ENCODE results near the gene CCDC8. TPM values are rescaled to one million over a fixed set of nuclear protein-coding genes. Genes with fewer than 3 reads are reported as not detected.
A peak's percentile ranks its signal among the peaks of the same experiment; 100 is the strongest.

The CCDC8 gene
- polyA plus RNA-seq, 1 experiment = 9.2 TPM

DNA sequence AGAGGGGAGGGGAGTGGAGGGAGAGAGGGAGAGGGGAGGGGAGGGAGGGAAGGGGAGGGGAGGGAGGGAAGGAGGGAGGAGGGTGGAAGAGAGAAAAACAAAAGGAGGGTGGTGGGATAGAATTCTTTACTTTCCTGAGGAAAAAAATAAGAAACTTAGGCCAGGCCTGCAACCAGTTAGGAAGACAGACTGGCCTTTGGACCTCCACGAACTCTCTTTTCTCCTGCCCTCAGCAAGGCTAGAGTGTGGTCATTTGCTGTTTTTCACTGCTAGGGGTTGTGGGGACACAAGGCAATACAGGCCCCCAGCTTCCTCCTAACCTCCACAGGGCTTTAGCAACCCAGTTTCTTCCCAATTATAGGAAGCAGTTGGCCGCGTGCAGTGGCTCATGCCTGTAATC lies 4.2 kb downstream of the CCDC8 start:
- ChIA-PET CTCF (no interaction called here), POLR2A (interaction anchor here (0.9 kb wide), 1 partner anchor 192 kb away, joined by 3 read pairs; the partner anchor contains the start of gene CALM3)
- Histone ChIP-seq H3K9me3 (ENCODE audit: control insufficient read depth, insufficient read depth, low read length) (peaks cover 8% of the 10 kb centered on the region; the same call in 1 of the 2 replicates), H3K4me3 (ENCODE audit: low read depth, low read length) (no peak overlapping the region), H3K27me3 (ENCODE audit: control insufficient read depth, insufficient read depth, low read length) (peaks cover 3% of the 10 kb centered on the region), H3K27ac (ENCODE audit: low read depth, low read length) (no peak overlapping the region)
- no peak for DNase-seq (ENCODE audit: low read depth, low spot score)
- TF ChIP-seq, protein P1, sequence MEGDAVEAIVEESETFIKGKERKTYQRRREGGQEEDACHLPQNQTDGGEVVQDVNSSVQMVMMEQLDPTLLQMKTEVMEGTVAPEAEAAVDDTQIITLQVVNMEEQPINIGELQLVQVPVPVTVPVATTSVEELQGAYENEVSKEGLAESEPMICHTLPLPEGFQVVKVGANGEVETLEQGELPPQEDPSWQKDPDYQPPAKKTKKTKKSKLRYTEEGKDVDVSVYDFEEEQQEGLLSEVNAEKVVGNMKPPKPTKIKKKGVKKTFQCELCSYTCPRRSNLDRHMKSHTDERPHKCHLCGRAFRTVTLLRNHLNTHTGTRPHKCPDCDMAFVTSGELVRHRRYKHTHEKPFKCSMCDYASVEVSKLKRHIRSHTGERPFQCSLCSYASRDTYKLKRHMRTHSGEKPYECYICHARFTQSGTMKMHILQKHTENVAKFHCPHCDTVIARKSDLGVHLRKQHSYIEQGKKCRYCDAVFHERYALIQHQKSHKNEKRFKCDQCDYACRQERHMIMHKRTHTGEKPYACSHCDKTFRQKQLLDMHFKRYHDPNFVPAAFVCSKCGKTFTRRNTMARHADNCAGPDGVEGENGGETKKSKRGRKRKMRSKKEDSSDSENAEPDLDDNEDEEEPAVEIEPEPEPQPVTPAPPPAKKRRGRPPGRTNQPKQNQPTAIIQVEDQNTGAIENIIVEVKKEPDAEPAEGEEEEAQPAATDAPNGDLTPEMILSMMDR (IDR thresholded peaks at IDR 0.05; ENCODE audit: low read depth, low read length) = no peak

DNA sequence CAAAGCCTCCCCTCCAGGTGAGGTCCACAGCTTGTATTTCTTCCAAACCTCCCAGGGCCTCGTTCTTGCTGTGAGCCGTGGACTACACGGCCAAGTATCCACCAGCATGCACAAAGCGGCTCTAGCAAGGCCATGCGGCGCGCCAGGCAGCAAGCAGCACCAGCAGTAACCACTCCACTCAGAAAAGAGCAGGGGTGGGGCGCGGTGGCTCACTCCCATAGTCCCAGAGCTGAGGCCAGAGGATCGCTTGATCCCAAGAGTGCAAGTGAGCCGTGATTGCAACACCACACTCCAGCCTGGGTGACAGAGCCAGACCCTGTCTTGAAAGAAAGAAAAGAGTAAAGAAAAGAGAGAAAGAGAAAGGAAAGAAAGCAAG lies 4.7 kb downstream of the CCDC8 start:
- H3K9me3 ChIP-seq (ENCODE audit: control insufficient read depth, insufficient read depth, low read length) = peaks cover 3% of the 10 kb centered on the region; the same call in 1 of the 2 replicates
- DNase-seq (ENCODE audit: low read depth, low spot score) = no peak
- CTCF ChIA-PET = interaction anchor here (0.6 kb wide), 1 partner anchor 57 kb away, joined by 3 read pairs; no protein-coding TSS in a partner anchor
- H3K4me3 ChIP-seq (ENCODE audit: low read depth, low read length) = 0 out of 2 replicates have a peak overlapping the region, but pooled peaks have one; percentile 20
- TF ChIP-seq, protein P1 (IDR thresholded peaks at IDR 0.05; ENCODE audit: low read depth, low read length) = no peak
- H3K27ac ChIP-seq (ENCODE audit: low read depth, low read length) = no peak overlapping the region
- H3K27me3 ChIP-seq (ENCODE audit: control insufficient read depth, insufficient read depth, low read length) = peaks cover 3% of the 10 kb centered on the region
- POLR2A ChIA-PET = interaction anchor here (0.7 to 0.9 kb wide), 2 partner anchors 13 to 193 kb away, joined by 3 to 6 read pairs; partner anchors contain the start of gene CALM3

DNA sequence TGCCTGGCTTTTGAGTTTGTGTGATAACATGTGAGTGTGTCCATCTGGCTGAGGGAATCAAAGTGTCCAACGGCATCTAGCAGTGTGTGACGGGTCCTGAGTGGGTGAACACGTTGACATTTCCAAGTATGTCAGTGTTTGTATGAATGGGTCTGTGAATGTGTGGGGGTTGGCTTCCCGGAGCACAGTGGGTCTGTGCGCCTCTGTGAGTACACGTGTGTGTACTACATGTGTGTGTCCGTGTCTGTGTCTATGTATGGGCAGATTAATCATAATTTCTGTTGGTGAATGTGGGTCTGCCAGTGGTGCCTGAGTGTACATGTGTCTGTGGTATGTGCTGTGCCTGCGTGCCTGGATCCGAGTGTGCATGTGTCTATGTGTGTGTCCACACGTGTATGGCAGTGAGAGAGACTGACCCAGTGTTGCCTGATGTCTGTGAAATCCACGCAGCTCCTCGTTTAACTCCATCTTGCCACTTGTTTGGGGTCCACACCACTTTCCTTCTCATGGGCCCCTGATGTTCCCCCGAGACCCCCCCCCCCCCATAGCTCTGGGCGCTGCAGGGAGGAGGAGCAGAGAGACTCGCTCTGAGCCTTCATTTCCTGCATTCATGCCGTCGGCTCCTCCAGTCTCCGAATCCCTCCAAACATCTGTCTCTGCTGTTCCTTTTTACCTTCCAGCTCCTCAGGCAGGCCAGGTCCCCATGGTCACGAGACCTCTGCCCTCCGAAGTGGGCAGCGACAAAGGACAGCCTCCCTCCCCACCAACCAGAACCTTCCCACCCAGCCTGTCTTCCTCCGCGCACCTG lies 5.3 kb downstream of the CCDC8 start:
- Histone ChIP-seq H3K9me3 (ENCODE audit: control insufficient read depth, insufficient read depth, low read length) (no peaks in the 10 kb centered on the region; the same call in 1 of the 2 replicates), H3K27ac (ENCODE audit: low read depth, low read length) (no peak overlapping the region), H3K27me3 (ENCODE audit: control insufficient read depth, insufficient read depth, low read length) (peaks cover 3% of the 10 kb centered on the region), H3K4me3 (ENCODE audit: low read depth, low read length) (0 out of 2 replicates have a peak overlapping the region, but pooled peaks have one; percentile 20)
- CTCF ChIA-PET = interaction anchor here (0.6 kb wide), 1 partner anchor 57 kb away, joined by 3 read pairs; no protein-coding TSS in a partner anchor
- TF ChIP-seq, protein P1 (IDR thresholded peaks at IDR 0.05; ENCODE audit: low read depth, low read length) = no peak
- no peak for DNase-seq (ENCODE audit: low read depth, low spot score)
- POLR2A ChIA-PET = interaction anchor here (0.7 to 0.9 kb wide), 2 partner anchors 12 to 193 kb away, joined by 3 to 6 read pairs; partner anchors contain the start of gene CALM3

DNA sequence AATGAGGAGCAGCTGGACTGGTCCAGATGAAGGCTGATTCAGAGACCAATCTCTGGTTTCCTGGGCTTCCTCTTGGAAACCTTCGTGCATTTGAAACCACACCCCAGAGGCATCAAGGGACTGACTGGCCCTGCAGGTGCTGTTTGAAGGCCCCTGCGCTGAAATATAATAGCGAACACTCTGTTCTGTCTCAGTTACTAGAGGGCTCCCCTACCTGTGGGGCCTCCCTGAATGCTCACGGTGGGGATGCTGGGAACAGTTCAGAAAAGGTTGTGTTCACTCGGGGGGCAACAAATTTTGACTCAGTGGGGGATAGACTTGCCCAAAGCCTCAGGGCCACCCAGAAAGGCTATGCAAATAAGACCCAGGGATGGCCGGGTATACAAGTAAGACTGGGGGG lies 6.4 kb downstream of the CCDC8 start:
- POLR2A ChIA-PET = no interaction called here
- H3K27ac ChIP-seq (ENCODE audit: low read depth, low read length) = no peak overlapping the region
- no peak for DNase-seq (ENCODE audit: low read depth, low spot score)

More for the DNA sequence above, 6.4 kb downstream of the CCDC8 start:
- CTCF ChIA-PET = interaction anchor here (1.4 kb wide), 1 partner anchor 109 kb away, joined by 3 read pairs; no protein-coding TSS in a partner anchor
- Histone ChIP-seq H3K27me3 (ENCODE audit: control insufficient read depth, insufficient read depth, low read length) (peaks cover 2% of the 10 kb centered on the region), H3K9me3 (ENCODE audit: control insufficient read depth, insufficient read depth, low read length) (no peaks in the 10 kb centered on the region; the same call in 1 of the 2 replicates), H3K4me3 (ENCODE audit: low read depth, low read length) (no peak overlapping the region)
- TF ChIP-seq, protein P1 (IDR thresholded peaks at IDR 0.05; ENCODE audit: low read depth, low read length) = no peak

Data from AG04450 (cell line).